PC-9 (cell line): ENCODE results near the gene EXD3. TPM values are rescaled to one million over a fixed set of nuclear protein-coding genes. Genes with fewer than 3 reads are reported as not detected.

Experiments
- BruUV-seq: library from RNA; stranded (reverse); fragments of 400-500 nt; replicated peaks from 2 replicates; lab custom pipeline; 2021; lab: Mats Ljungman, UMichigan
- CTCF ChIA-PET: fragments of 300-600 bp; sonication (Branson Sonifier 250); formaldehyde crosslinking; loops from one replicate; lab custom pipeline; 2022; ENCODE audit warnings: antibody characterized with exemption; lab: Charles Lee
- POLR2A ChIA-PET: fragments of 300-600 bp; sonication (Branson Sonifier 250); formaldehyde crosslinking; loops from one replicate; lab custom pipeline; 2022; ENCODE audit warnings: antibody characterized with exemption; ENCODE audit not compliant: unreplicated experiment; lab: Charles Lee
- DNase-seq, 2 experiments: peaks; one replicate each; pipeline versions ENCODE4 v3.0.0 to v3.0.0-alpha.2; 2015 to 2022; ENCODE audit warnings: mixed read lengths in 1 of 2
- H2AFZ ChIP-seq: fragments of 200-600 bp; sonication (generic); 2 replicates; pipeline ENCODE4 v1.8.1; 2017; ENCODE audit warnings: antibody characterized with exemption
- H3F3A ChIP-seq: fragments of 200-600 bp; sonication (generic); 2 replicates; pipeline ENCODE4 v1.8.1; 2017; ENCODE audit warnings: antibody characterized with exemption, mild to moderate bottlenecking, low read depth; ENCODE audit not compliant: insufficient read depth
- H3K27ac ChIP-seq: fragments of 200-600 bp; sonication (generic); 2 replicates; pipeline ENCODE4 v1.6.1; 2016; ENCODE audit warnings: mixed run types
- H3K27me3 ChIP-seq: fragments of 200-600 bp; sonication (generic); 2 replicates; pipeline ENCODE4 v1.6.1; 2016; ENCODE audit warnings: low read depth, mixed run types; ENCODE audit not compliant: insufficient read depth
- H3K36me3 ChIP-seq: fragments of 200-600 bp; sonication (generic); 2 replicates; pipeline ENCODE4 v1.6.1; 2016; ENCODE audit warnings: low read depth, mixed run types
- H3K4me1 ChIP-seq: fragments of 200-600 bp; sonication (generic); replicated peaks from 2 replicates; pipeline ENCODE4 v1.6.1; 2016; ENCODE audit warnings: mixed run types; ENCODE audit not compliant: insufficient read depth
- H3K4me2 ChIP-seq: fragments of 200-600 bp; sonication (generic); 2 replicates; pipeline ENCODE4 v1.6.1; 2017; ENCODE audit warnings: mixed run types
- H3K4me3 ChIP-seq: fragments of 200-600 bp; sonication (generic); 2 replicates; pipeline ENCODE4 v1.6.1; 2016; ENCODE audit warnings: mixed run types
- H3K79me2 ChIP-seq: fragments of 200-600 bp; sonication (generic); 2 replicates; pipeline ENCODE4 v1.6.1; 2017; ENCODE audit warnings: low read depth, mixed run types
- H3K9me2 ChIP-seq: fragments of 200-600 bp; sonication (generic); 2 replicates; pipeline ENCODE4 v1.8.1; 2017; ENCODE audit warnings: mild to moderate bottlenecking; ENCODE audit not compliant: insufficient read depth
- H3K9me3 ChIP-seq: fragments of 200-600 bp; sonication (generic); 2 replicates; pipeline ENCODE4 v1.8.1; 2016; ENCODE audit warnings: low read depth; ENCODE audit not compliant: insufficient read depth
- H4K20me1 ChIP-seq: fragments of 200-600 bp; sonication (generic); 2 replicates; pipeline ENCODE4 v1.8.1; 2017; ENCODE audit not compliant: insufficient read depth
- EZH2 ChIP-seq: fragments of 200-600 bp; sonication (generic); IDR thresholded peaks from 2 replicates; pipeline ENCODE4 v1.8.0; 2017; ENCODE audit warnings: antibody characterized with exemption, low read depth
- intact Hi-C: fragments of 100-400 bp; cut with micrococcal nuclease; formaldehyde crosslinking; loops from one replicate; pipeline ENCODE4 v1.10.0; 2022; ENCODE audit not compliant: unreplicated experiment
- total RNA-seq: library from RNA; stranded (reverse); gene quantifications from 2 replicates; pipeline ENCODE4 v1.2.3, GENCODE V29; 2021
- TF ChIP-seq, protein P1 (sequence below): fragments of 200-600 bp; sonication (generic); conservative IDR thresholded peaks from 2 replicates; pipeline ENCODE4 v1.6.1; 2017; ENCODE audit warnings: mixed run types, antibody characterized with exemption, mild to moderate bottlenecking, moderate library complexity

The EXD3 gene
- total RNA-seq, 1 experiment from 2014 or later, result 23.7 TPM

GRCh38 chr9:137382444-137383080 lies 40.4 kb downstream of the EXD3 start:
- no peak overlapping the region for H3K27ac ChIP-seq
- no peaks in the 10 kb centered on the region for H3K9me2 ChIP-seq
- no peaks in the 10 kb centered on the region for H3K4me1 ChIP-seq
- no peak overlapping the region for H2AFZ ChIP-seq
- no peaks in the 10 kb centered on the region for H3F3A ChIP-seq
- no peaks in the 10 kb centered on the region; the same call in 1 of the 2 replicates for H4K20me1 ChIP-seq
- H3K4me2 ChIP-seq, result no peak overlapping the region
- no peaks in the 10 kb centered on the region for H3K9me3 ChIP-seq
- no peaks in the 10 kb centered on the region for H3K27me3 ChIP-seq
- ChIA-PET CTCF (no interaction called here), POLR2A (interaction anchor here (0.5 kb wide), 1 partner anchor 98 kb away, joined by 3 read pairs; no protein-coding TSS in a partner anchor)
- no peaks in the 10 kb centered on the region for H3K79me2 ChIP-seq
- intact Hi-C loops, result no loop called here
- no peak for TF ChIP-seq EZH2
- TF ChIP-seq, protein P1, sequence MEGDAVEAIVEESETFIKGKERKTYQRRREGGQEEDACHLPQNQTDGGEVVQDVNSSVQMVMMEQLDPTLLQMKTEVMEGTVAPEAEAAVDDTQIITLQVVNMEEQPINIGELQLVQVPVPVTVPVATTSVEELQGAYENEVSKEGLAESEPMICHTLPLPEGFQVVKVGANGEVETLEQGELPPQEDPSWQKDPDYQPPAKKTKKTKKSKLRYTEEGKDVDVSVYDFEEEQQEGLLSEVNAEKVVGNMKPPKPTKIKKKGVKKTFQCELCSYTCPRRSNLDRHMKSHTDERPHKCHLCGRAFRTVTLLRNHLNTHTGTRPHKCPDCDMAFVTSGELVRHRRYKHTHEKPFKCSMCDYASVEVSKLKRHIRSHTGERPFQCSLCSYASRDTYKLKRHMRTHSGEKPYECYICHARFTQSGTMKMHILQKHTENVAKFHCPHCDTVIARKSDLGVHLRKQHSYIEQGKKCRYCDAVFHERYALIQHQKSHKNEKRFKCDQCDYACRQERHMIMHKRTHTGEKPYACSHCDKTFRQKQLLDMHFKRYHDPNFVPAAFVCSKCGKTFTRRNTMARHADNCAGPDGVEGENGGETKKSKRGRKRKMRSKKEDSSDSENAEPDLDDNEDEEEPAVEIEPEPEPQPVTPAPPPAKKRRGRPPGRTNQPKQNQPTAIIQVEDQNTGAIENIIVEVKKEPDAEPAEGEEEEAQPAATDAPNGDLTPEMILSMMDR, result no peak
- no peak for DNase-seq
- H3K36me3 ChIP-seq, result no peaks in the 10 kb centered on the region
- H3K4me3 ChIP-seq, result no peak overlapping the region
- no TSS peak for BruUV-seq

- POLR2A ChIA-PET, result no interaction called here
- no peaks in the 10 kb centered on the region for H3K79me2 ChIP-seq
- DNase-seq, result no peak
- no peaks in the 10 kb centered on the region for H3K9me3 ChIP-seq
- intact Hi-C loops, result no loop called here
- CTCF ChIA-PET, result no interaction called here
- H3F3A ChIP-seq, result no peaks in the 10 kb centered on the region
- no peak overlapping the region for H2AFZ ChIP-seq
- no TSS peak for BruUV-seq
- H3K9me2 ChIP-seq, result no peaks in the 10 kb centered on the region
- H3K4me3 ChIP-seq, result no peak overlapping the region
- no peaks in the 10 kb centered on the region for H3K36me3 ChIP-seq
- no peak overlapping the region for H3K4me2 ChIP-seq
- no peak overlapping the region for H3K27ac ChIP-seq
- H3K27me3 ChIP-seq, result no peaks in the 10 kb centered on the region
- TF ChIP-seq EZH2, result no peak
- TF ChIP-seq, protein P1, result no peak
- H3K4me1 ChIP-seq, result no peaks in the 10 kb centered on the region
- no peaks in the 10 kb centered on the region; the same call in 1 of the 2 replicates for H4K20me1 ChIP-seq
These were observed 41.2 kb downstream of the EXD3 start for GRCh38 chr9:137381501-137382443.

GRCh38 chr9:137380606-137381005 lies 42.4 kb downstream of the EXD3 start:
- POLR2A ChIA-PET, result no interaction called here
- H3K27ac ChIP-seq, result no peak overlapping the region
- intact Hi-C loops, result no loop called here
- H3K27me3 ChIP-seq, result no peaks in the 10 kb centered on the region
- CTCF ChIA-PET, result no interaction called here
- no peak overlapping the region for H3K4me3 ChIP-seq
- BruUV-seq, result no TSS peak
- no peak overlapping the region for H2AFZ ChIP-seq
- TF ChIP-seq, protein P1, result no peak
- no peak for TF ChIP-seq EZH2
- DNase-seq, result no peak
- no peak overlapping the region for H3K4me2 ChIP-seq
- H3K79me2 ChIP-seq, result no peaks in the 10 kb centered on the region
- no peaks in the 10 kb centered on the region for H3K9me2 ChIP-seq
- H3K9me3 ChIP-seq, result no peaks in the 10 kb centered on the region
- no peaks in the 10 kb centered on the region for H4K20me1 ChIP-seq
- H3K4me1 ChIP-seq, result no peaks in the 10 kb centered on the region
- no peaks in the 10 kb centered on the region for H3F3A ChIP-seq
- no peaks in the 10 kb centered on the region for H3K36me3 ChIP-seq
